DND-41 (cell line): ENCODE data around the gene SCRN3.

Experiments
- EZH2 ChIP-seq: IDR thresholded peaks from 3 replicates; pipeline ENCODE4 v1.6.1; 2012; ENCODE audit warnings: borderline replicate concordance, low read depth, mild to moderate bottlenecking, moderate library complexity, low read length, inconsistent platforms; ENCODE audit not compliant: severe bottlenecking
- TF ChIP-seq, protein P1 (sequence below): IDR thresholded peaks from 2 replicates; pipeline ENCODE4 v1.5.1; 2012; ENCODE audit warnings: borderline replicate concordance, low read length, moderate library complexity, mild to moderate bottlenecking; ENCODE audit not compliant: poor library complexity, severe bottlenecking; ENCODE audit errors: extremely low read depth

DNA sequence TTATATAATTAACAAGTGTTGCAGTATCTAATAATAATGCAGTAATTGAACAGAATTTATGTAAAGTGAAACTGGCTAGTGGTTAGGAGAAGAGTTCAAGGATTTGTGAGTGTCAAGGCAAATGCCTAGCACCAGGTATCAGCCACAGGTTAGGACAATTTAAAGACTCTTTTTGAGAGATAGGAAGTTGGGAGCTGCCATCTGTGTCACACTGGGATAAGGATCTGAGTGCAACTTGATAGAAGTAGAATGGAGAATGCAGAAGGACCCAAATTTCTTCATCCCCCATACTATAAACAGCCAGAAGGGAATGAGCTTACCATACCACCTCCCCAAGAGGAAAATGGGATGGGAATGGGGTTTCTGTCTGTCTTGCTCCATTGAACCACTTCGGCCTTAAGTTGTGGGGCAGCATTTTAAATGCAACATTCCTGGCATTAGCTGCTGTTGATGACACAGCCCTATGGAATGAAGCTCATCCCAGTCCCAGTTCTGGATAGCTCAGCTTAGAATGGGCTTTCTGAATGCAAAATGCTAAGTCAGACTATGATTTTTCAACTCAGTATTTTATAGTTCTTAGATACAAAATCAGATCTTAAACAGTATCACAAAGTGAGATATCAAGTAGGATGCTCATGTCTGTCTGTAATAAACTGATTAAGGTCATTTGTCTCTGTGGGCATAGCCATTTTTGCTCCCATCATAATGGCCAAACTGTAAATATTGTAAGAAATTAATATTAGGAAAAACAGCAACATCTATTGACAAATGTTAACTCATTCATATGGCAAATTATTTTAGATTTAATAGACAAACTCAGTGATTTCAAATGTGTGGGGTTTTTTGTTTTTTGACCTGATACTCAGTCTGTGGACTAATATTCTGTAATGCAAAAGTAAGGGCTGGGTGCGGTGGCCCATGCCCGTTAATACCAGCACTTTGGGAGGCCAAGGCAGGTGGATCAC, 47.3 kb downstream of the SCRN3 start:
- TF ChIP-seq, protein P1, sequence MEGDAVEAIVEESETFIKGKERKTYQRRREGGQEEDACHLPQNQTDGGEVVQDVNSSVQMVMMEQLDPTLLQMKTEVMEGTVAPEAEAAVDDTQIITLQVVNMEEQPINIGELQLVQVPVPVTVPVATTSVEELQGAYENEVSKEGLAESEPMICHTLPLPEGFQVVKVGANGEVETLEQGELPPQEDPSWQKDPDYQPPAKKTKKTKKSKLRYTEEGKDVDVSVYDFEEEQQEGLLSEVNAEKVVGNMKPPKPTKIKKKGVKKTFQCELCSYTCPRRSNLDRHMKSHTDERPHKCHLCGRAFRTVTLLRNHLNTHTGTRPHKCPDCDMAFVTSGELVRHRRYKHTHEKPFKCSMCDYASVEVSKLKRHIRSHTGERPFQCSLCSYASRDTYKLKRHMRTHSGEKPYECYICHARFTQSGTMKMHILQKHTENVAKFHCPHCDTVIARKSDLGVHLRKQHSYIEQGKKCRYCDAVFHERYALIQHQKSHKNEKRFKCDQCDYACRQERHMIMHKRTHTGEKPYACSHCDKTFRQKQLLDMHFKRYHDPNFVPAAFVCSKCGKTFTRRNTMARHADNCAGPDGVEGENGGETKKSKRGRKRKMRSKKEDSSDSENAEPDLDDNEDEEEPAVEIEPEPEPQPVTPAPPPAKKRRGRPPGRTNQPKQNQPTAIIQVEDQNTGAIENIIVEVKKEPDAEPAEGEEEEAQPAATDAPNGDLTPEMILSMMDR: no peak
- no peak for TF ChIP-seq EZH2
